K562 (cell line): Measurements from ENCODE around the gene RGS19. TPM values are rescaled to one million over a fixed set of nuclear protein-coding genes. Genes with fewer than 3 reads are reported as not detected.

Experiments
- ATAC-seq: fragments of 200-7000 bp; cut with Tn5 transposase; 3 replicates; pipeline ENCODE4 v1.9.1; 2020; ENCODE audit warnings: moderate library complexity
- BruUV-seq: library from RNA; stranded (reverse); fragments of 400-500 nt; replicated peaks from 2 replicates; lab custom pipeline; 2021; lab: Mats Ljungman, UMichigan
- CTCF ChIA-PET: fragments of 300-600 bp; formaldehyde crosslinking; extraction: SDS; loops from one replicate; lab custom pipeline; 2021; ENCODE audit warnings: low intra/inter-chr PET ratio; lab: Yijun Ruan, JAX
- POLR2A ChIA-PET: fragments of 300-600, 350-650 bp; sonication (Branson Sonifier 250); formaldehyde crosslinking; extraction: SDS; loops from one replicate; lab custom pipeline; 2021; ENCODE audit warnings: antibody characterized with exemption, inconsistent platforms; lab: Yijun Ruan, JAX
- DNase-seq, 4 experiments: peaks; one replicate each; pipeline versions ENCODE4 v3.0.0 to v3.0.0-alpha.2; 2011 to 2018; ENCODE audit warnings: low spot score in 3 of 4, mixed read lengths in 3 of 4; ENCODE audit errors: extremely low read depth in 1 of 4
- FAIRE-seq: peaks from 2 replicates; lab custom pipeline; 2011; peaks lifted over from hg19 to GRCh38; lab: Jason Lieb, UNC
- H2AFZ ChIP-seq: 2 replicates; pipeline ENCODE4 v1.6.0; 2011; ENCODE audit warnings: low read depth, low read length, control low read depth, inconsistent platforms
- H3K27ac ChIP-seq: fragments of 200-600 bp; 3 replicates; pipeline ENCODE4 v1.8.0; 2011; ENCODE audit warnings: low read depth, mild to moderate bottlenecking, control low read depth, inconsistent platforms, low read length, moderate library complexity, mixed read lengths; ENCODE audit errors: extremely low read depth
- H3K27me3 ChIP-seq, 2 experiments: fragments of 300-600 bp in 1 of 2; 2 replicates in 1 of 2; 3 replicates in 1 of 2; pipeline versions ENCODE4 v1.6.0 to v1.8.0; 2011; ENCODE audit warnings: inconsistent platforms in 2 of 2, low read length in 2 of 2, mild to moderate bottlenecking in 1 of 2, mixed read lengths in 1 of 2, moderate library complexity in 1 of 2; ENCODE audit not compliant: control insufficient read depth in 2 of 2, insufficient read depth in 2 of 2
- H3K36me3 ChIP-seq: fragments of 300-600 bp; 3 replicates; pipeline ENCODE4 v1.8.0; 2011; ENCODE audit warnings: mild to moderate bottlenecking, low read length, inconsistent platforms; ENCODE audit not compliant: control insufficient read depth, insufficient read depth
- H3K4me1 ChIP-seq, 2 experiments: fragments of 200-600 bp in 1 of 2; replicated peaks in 1 of 2; 2 replicates in 1 of 2; 3 replicates in 1 of 2; pipeline versions ENCODE4 v1.5.1 to v1.8.0; 2011; ENCODE audit warnings: inconsistent platforms in 2 of 2, low read length in 2 of 2, mild to moderate bottlenecking in 1 of 2, mixed read lengths in 1 of 2, moderate library complexity in 1 of 2; ENCODE audit not compliant: control insufficient read depth in 2 of 2, insufficient read depth in 2 of 2
- H3K4me2 ChIP-seq: 2 replicates; pipeline ENCODE4 v1.6.1; 2011; ENCODE audit warnings: low read length, control low read depth, inconsistent platforms, mixed read lengths; ENCODE audit not compliant: insufficient read depth
- H3K4me3 ChIP-seq: fragments of 200-600 bp; sonication (generic), shearing (Covaris generic); 2 replicates; pipeline ENCODE4 v1.5.1; 2016; ENCODE audit warnings: control low read depth, inconsistent platforms
- H3K79me2 ChIP-seq: fragments of 200-600 bp; 3 replicates; pipeline ENCODE4 v1.8.0; 2011; ENCODE audit warnings: low read length, inconsistent platforms; ENCODE audit not compliant: control insufficient read depth, insufficient read depth
- H3K9ac ChIP-seq, 2 experiments: 2 replicates each; pipeline versions ENCODE4 v1.6.0 to v1.6.1; 2011; ENCODE audit warnings: low read depth in 2 of 2, low read length in 2 of 2, control low read depth in 1 of 2, inconsistent platforms in 1 of 2, mild to moderate bottlenecking in 1 of 2, mixed read lengths in 1 of 2; ENCODE audit not compliant: insufficient read depth in 1 of 2
- H3K9me1 ChIP-seq: one replicate; pipeline ENCODE4 v1.6.0; 2011; ENCODE audit warnings: inconsistent platforms, mild to moderate bottlenecking, low read length, moderate library complexity; ENCODE audit not compliant: control insufficient read depth, insufficient read depth
- H3K9me3 ChIP-seq: replicated peaks from 2 replicates; pipeline ENCODE4 v1.5.1; 2011; ENCODE audit warnings: low read depth, low read length, inconsistent platforms; ENCODE audit not compliant: control insufficient read depth, insufficient read depth
- H4K20me1 ChIP-seq: replicated peaks from 2 replicates; pipeline ENCODE4 v1.6.1; 2011; ENCODE audit warnings: low read length, inconsistent platforms, mixed read lengths; ENCODE audit not compliant: control insufficient read depth, insufficient read depth
- ASH1L ChIP-seq: fragments of 450-650 bp; IDR thresholded peaks from 2 replicates; pipeline ENCODE4 v1.6.1; 2018; ENCODE audit warnings: borderline replicate concordance, mild to moderate bottlenecking, low read depth; ENCODE audit not compliant: partially characterized antibody
- BMI1 ChIP-seq: fragments of 150-350 bp; IDR thresholded peaks from 2 replicates; pipeline ENCODE4 v1.6.1; 2014; ENCODE audit warnings: low read length
- CTBP1 ChIP-seq: fragments of 450-650 bp; IDR thresholded peaks from 2 replicates; pipeline ENCODE4 v1.6.1; 2016; ENCODE audit warnings: borderline replicate concordance
- ELF1 ChIP-seq: fragments of 200-800 bp; sonication (Bioruptor generic); IDR thresholded peaks from 2 replicates; pipeline ENCODE4 v1.6.1; 2016; ENCODE audit warnings: missing genetic modification characterization, missing compliant biosample characterization
- KDM1A ChIP-seq, 2 experiments: fragments of 450-650 bp; IDR thresholded peaks; 2 replicates each; pipeline ENCODE4 v1.6.1; 2016; ENCODE audit warnings: mild to moderate bottlenecking in 2 of 2
- RFX1 ChIP-seq: fragments of 450-650 bp; IDR thresholded peaks from 2 replicates; pipeline ENCODE4 v1.6.1; 2016; ENCODE audit warnings: mild to moderate bottlenecking, moderate library complexity
- ZC3H4 ChIP-seq: sonication (generic); formaldehyde crosslinking; IDR thresholded peaks from 2 replicates; pipeline ENCODE4 v1.9.0; 2021; ENCODE audit warnings: missing genetic modification reagents, borderline replicate concordance
- WGBS: fragments of 100-300 bp; shearing (Covaris generic); methylation state at CpG from one replicate; pipeline ENCODE4 v1.1.6; 2016; ENCODE audit warnings: low coverage, mixed read lengths; ENCODE audit not compliant: insufficient coverage; ENCODE audit errors: missing lambda C conversion rate; 5-methylcytosine and 5-hydroxymethylcytosine counted together
- in situ Hi-C: fragments of 300-500 bp; cut with MboI; formaldehyde crosslinking; loops from 4 replicates; pipeline ENCODE4 v1.15.0; 2018; ENCODE audit warnings: inconsistent platforms, mixed read lengths
- intact Hi-C: fragments of 100-400 bp; cut with micrococcal nuclease; formaldehyde crosslinking; loops from 2 replicates; pipeline ENCODE4 v1.14.2; 2022
- polyA plus RNA-seq, 8 experiments: library from polyadenylated mRNA; depleted of rRNA in 4 of 8; stranded (reverse) in 5 of 8; unstranded in 3 of 8; fragments of >200 nt; fragmentation: Nextera tagmentation in 2 of 8; fragmentation: Illumina TruSeq in 1 of 8; extraction: Ambion mirVana in 2 of 8; extraction: Trizol in 1 of 8; gene quantifications; 2 replicates each; pipeline versions ENCODE4 v1.2.1 to v1.2.3, GENCODE V29; 2011 to 2014; ENCODE audit warnings: inconsistent platforms in 1 of 8, missing spikeins in 1 of 8
- total RNA-seq, 7 experiments: library from RNA; depleted of rRNA in 6 of 7; stranded (reverse); fragments of >200 nt in 6 of 7; fragmentation: Illumina TruSeq in 2 of 7; extraction: Trizol in 2 of 7; gene quantifications; 2 replicates each; pipeline versions ENCODE4 v1.2.1 to v1.2.3, GENCODE V29; 2011 to 2021; ENCODE audit warnings: low replicate concordance in 1 of 7
- TF ChIP-seq, protein P1 (sequence below): sonication (generic); formaldehyde crosslinking; IDR thresholded peaks from 2 replicates; pipeline ENCODE4 v1.9.0; 2022; ENCODE audit warnings: mild to moderate bottlenecking, missing genetic modification reagents
- TF ChIP-seq, protein P2 (sequence below): IDR thresholded peaks from 2 replicates; pipeline ENCODE4 v1.6.1; 2012; ENCODE audit warnings: low read depth, low read length, improper control_type of control experiment, borderline replicate concordance
- TF ChIP-seq, protein P3 (sequence below): fragments of 150-350 bp; IDR thresholded peaks from 2 replicates; pipeline ENCODE4 v1.6.1; 2014; ENCODE audit warnings: low read depth, mild to moderate bottlenecking, low read length, borderline replicate concordance

RGS19 gene
- total and polyA plus RNA-seq, 9 of the 15 experiments (the other 6 are each of a cell fraction or from before 2014, with no cell fraction given): 0.41 to 23.7 (median 14.6) TPM

DNA sequence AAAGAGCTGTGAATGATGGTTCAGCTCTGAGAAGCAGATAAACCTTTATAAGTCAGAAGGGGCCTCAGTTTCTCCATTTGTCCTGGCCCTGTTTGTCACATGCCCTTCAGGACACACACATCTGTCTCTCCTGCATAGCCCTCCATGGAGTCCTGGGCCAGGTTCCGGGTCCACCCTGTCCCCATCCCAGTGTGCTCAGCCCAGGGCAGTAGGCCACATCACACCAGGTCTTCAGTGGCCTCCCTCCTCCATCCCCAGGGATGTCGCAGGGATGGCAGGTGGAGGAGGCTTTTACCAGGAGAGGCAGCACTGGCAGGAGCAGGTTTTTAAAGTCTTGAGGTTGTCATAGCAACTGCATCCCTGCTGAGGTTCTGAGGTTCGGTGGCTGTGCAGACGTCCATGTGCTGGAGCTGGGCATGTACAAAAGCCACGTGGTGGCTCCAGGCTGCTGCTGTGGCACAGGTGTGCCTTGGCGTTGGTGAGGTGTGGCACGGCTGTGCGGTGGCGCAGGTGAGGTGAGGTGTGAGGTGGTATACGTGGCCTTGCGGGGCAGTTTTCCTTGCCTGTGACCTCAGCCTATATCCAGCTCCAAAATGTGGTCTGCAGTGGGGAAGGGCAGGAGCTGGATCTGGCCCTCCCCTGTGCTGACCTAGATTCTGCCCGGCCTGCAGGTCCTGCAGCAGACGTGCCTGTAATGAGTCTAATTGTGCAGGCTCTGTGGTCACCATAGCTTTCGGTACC lies 36.0 kb upstream of the RGS19 start:
- 0 out of 4 replicates have a peak, but pooled peaks of 1 of the 2 experiments have one; percentile 6 for TF ChIP-seq KDM1A (IDR thresholded peaks at IDR 0.05)
- TF ChIP-seq, protein P1, sequence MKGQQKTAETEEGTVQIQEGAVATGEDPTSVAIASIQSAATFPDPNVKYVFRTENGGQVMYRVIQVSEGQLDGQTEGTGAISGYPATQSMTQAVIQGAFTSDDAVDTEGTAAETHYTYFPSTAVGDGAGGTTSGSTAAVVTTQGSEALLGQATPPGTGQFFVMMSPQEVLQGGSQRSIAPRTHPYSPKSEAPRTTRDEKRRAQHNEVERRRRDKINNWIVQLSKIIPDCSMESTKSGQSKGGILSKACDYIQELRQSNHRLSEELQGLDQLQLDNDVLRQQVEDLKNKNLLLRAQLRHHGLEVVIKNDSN: peak; percentile 15; the same call in 1 of the 2 replicates
- TF ChIP-seq RFX1: peak; percentile 87
- TF ChIP-seq ELF1: no peak
- TF ChIP-seq, protein P2, sequence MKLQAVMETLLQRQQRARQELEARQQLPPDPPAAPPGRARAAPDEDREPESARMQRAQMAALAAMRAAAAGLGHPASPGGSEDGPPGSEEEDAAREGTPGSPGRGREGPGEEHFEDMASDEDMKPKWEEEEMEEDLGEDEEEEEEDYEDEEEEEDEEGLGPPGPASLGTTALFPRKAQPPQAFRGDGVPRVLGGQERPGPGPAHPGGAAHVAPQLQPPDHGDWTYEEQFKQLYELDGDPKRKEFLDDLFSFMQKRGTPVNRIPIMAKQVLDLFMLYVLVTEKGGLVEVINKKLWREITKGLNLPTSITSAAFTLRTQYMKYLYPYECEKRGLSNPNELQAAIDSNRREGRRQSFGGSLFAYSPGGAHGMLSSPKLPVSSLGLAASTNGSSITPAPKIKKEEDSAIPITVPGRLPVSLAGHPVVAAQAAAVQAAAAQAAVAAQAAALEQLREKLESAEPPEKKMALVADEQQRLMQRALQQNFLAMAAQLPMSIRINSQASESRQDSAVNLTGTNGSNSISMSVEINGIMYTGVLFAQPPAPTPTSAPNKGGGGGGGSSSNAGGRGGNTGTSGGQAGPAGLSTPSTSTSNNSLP: no peak
- TF ChIP-seq CTBP1: peak; percentile 51; the same call in 1 of the 2 replicates
- TF ChIP-seq ASH1L: no peak
- TF ChIP-seq, protein P3, sequence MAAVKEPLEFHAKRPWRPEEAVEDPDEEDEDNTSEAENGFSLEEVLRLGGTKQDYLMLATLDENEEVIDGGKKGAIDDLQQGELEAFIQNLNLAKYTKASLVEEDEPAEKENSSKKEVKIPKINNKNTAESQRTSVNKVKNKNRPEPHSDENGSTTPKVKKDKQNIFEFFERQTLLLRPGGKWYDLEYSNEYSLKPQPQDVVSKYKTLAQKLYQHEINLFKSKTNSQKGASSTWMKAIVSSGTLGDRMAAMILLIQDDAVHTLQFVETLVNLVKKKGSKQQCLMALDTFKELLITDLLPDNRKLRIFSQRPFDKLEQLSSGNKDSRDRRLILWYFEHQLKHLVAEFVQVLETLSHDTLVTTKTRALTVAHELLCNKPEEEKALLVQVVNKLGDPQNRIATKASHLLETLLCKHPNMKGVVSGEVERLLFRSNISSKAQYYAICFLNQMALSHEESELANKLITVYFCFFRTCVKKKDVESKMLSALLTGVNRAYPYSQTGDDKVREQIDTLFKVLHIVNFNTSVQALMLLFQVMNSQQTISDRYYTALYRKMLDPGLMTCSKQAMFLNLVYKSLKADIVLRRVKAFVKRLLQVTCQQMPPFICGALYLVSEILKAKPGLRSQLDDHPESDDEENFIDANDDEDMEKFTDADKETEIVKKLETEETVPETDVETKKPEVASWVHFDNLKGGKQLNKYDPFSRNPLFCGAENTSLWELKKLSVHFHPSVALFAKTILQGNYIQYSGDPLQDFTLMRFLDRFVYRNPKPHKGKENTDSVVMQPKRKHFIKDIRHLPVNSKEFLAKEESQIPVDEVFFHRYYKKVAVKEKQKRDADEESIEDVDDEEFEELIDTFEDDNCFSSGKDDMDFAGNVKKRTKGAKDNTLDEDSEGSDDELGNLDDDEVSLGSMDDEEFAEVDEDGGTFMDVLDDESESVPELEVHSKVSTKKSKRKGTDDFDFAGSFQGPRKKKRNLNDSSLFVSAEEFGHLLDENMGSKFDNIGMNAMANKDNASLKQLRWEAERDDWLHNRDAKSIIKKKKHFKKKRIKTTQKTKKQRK: no peak
- TF ChIP-seq ZC3H4 (CRISPR knock-in tag): no peak
- TF ChIP-seq BMI1: no peak
- H4K20me1 ChIP-seq: peaks cover 16% of the 10 kb centered on the region
- no peak overlapping the region for H3K27ac ChIP-seq
- intact Hi-C loops (no loop called here), in situ Hi-C loops (no loop called here)
- ChIA-PET CTCF (no interaction called here), POLR2A (interaction anchor here (0.7 to 1.4 kb wide), 2 partner anchors 15 to 905 kb away, joined by 4 to 5 read pairs; no protein-coding TSS in a partner anchor)
- no peak overlapping the region for H3K4me2 ChIP-seq
- ATAC-seq (no peak), DNase-seq (no peak), FAIRE-seq (no peak)
- no peak overlapping the region for H2AFZ ChIP-seq
- H3K9me1 ChIP-seq: no peaks in the 10 kb centered on the region
- no peaks in the 10 kb centered on the region for H3K36me3 ChIP-seq
- BruUV-seq: no TSS peak
- WGBS: 2% methylated on average over 14 of the region's 14 CpGs
- no peak overlapping the region for H3K4me3 ChIP-seq
- peaks cover 18 to 49% of the 10 kb centered on the region in 2 experiments; a peak in 4 of 5 replicates for H3K27me3 ChIP-seq
- no peaks in the 10 kb centered on the region for H3K79me2 ChIP-seq
- H3K9ac ChIP-seq: no peak overlapping the region
- peaks cover 3 to 25% of the 10 kb centered on the region in 2 experiments; a peak in 2 of 5 replicates for H3K4me1 ChIP-seq
- H3K9me3 ChIP-seq: no peaks in the 10 kb centered on the region
